GM12892 (cell line): ENCODE measurements around the gene TCAF1.
"Not testable (repeated sequence)": the region's sequence is repeated elsewhere in the genome, so short reads cannot be mapped to it uniquely, and the experiment has no call there.

Experiments
- DNase-seq: peaks from one replicate; pipeline ENCODE4 v3.0.0; 2011; ENCODE audit not compliant: insufficient read length
- FAIRE-seq: peaks from 2 replicates; lab custom pipeline; 2011; peaks lifted over from hg19 to GRCh38; lab: Jason Lieb, UNC
- POLR2A ChIP-seq: IDR thresholded peaks from 2 replicates; pipeline ENCODE4 v1.6.1; 2011; ENCODE audit warnings: low read depth, low read length, control low read depth
- POLR2AphosphoS5 ChIP-seq: IDR thresholded peaks from 2 replicates; pipeline ENCODE4 v1.6.1; 2011; ENCODE audit warnings: low read depth, low read length, control low read depth
- TAF1 ChIP-seq: IDR thresholded peaks from 2 replicates; pipeline ENCODE4 v1.6.1; 2011; ENCODE audit warnings: low read depth, mild to moderate bottlenecking, control low read depth, low read length, borderline replicate concordance

The TCAF1 gene

GRCh38 chr7:143848192-143848591 lies 53.8 kb downstream of the TCAF1 start:
- no peak for TF ChIP-seq POLR2AphosphoS5
- TF ChIP-seq TAF1: no peak
- TF ChIP-seq POLR2A: no peak
- FAIRE-seq (no peak), DNase-seq (no peak)

- no peak for DNase-seq
- no peak for FAIRE-seq
- TF ChIP-seq POLR2AphosphoS5 (no peak), TAF1 (no peak), POLR2A (no peak)
Measured at GRCh38 chr7:143846692-143847091, 55.3 kb downstream of the TCAF1 start.

- DNase-seq, FAIRE-seq: not testable (repeated sequence)
Measured at GRCh38 chr7:143841696-143842095, 60.3 kb downstream of the TCAF1 start.

- not testable (repeated sequence) for FAIRE-seq, DNase-seq
Measured at GRCh38 chr7:143840062-143840461, 61.9 kb downstream of the TCAF1 start.

- peak; percentile 93 for FAIRE-seq
- DNase-seq: not testable (repeated sequence)
Measured at GRCh38 chr7:143837223-143837622, 64.8 kb downstream of the TCAF1 start.

GRCh38 chr7:143836622-143837021 lies 65.4 kb downstream of the TCAF1 start:
- FAIRE-seq: peak; percentile 97
- not testable (repeated sequence) for DNase-seq

- FAIRE-seq: peak; percentile 84
- not testable (repeated sequence) for DNase-seq
Measured at GRCh38 chr7:143836088-143836487, 65.9 kb downstream of the TCAF1 start.

GRCh38 chr7:143826578-143826977 lies 75.4 kb downstream of the TCAF1 start:
- FAIRE-seq, DNase-seq: not testable (repeated sequence)

GRCh38 chr7:143824295-143825135 lies 77.5 kb downstream of the TCAF1 start:
- DNase-seq, FAIRE-seq: not testable (repeated sequence)

GRCh38 chr7:143823634-143824294 lies 78.2 kb downstream of the TCAF1 start:
- FAIRE-seq, DNase-seq: not testable (repeated sequence)

GRCh38 chr7:143821392-143822277 lies 80.3 kb downstream of the TCAF1 start:
- FAIRE-seq, DNase-seq: not testable (repeated sequence)

GRCh38 chr7:143817873-143818272 lies 84.1 kb downstream of the TCAF1 start:
- DNase-seq, FAIRE-seq: not testable (repeated sequence)

- FAIRE-seq, DNase-seq: not testable (repeated sequence)
Measured at GRCh38 chr7:143816471-143817133, 85.4 kb downstream of the TCAF1 start.

GRCh38 chr7:143810639-143811038 lies 91.3 kb downstream of the TCAF1 start:
- FAIRE-seq, DNase-seq: not testable (repeated sequence)

- not testable (repeated sequence) for FAIRE-seq, DNase-seq
Measured at GRCh38 chr7:143806664-143807071, 95.3 kb downstream of the TCAF1 start.
